Left ventricle myocardium superior (tissue), 1 donor: ENCODE results near the gene FUOM. TPM values are rescaled to one million over a fixed set of nuclear protein-coding genes. Genes with fewer than 3 reads are reported as not detected.
A peak's percentile ranks its signal among the peaks of the same experiment; 100 is the strongest.
"Not testable (repeated sequence)": the region's sequence is repeated elsewhere in the genome, so short reads cannot be mapped to it uniquely, and the experiment has no call there.

Experiments
- ATAC-seq: fragments of 200-7000 bp; cut with Tn5 transposase; one replicate; pipeline ENCODE4 v1.9.1; 2020; ENCODE audit warnings: mild to moderate bottlenecking, moderate library complexity
- DNase-seq: peaks from one replicate; pipeline ENCODE4 v3.0.0-alpha.2; 2020
- intact Hi-C: fragments of 100-400 bp; cut with micrococcal nuclease; formaldehyde crosslinking; loops from one replicate; pipeline ENCODE4 v1.11.0; 2022
- total RNA-seq: library from RNA; stranded (reverse); fragmentation: NEBNext Ultra II Directional; extraction: Animal tissue kit (Norgen Biotek cat#: 25700); gene quantifications from one replicate; pipeline ENCODE4 v1.2.1, GENCODE V29; 2021
- donor health status: DM: no; HTN: yes; CAD: no; lungs with severe emphysema.

The FUOM gene
- total RNA-seq, 1 donor from 2014 or later: 9.3 TPM

GRCh38 chr10:133373174-133374090 is 15.6 kb upstream of the FUOM start, which contains the start of gene ECHS1:
TSS of gene ECHS1 (minus strand) at chr10:133373354. CDS start at chr10:133373333, 21 bp downstream.
- intact Hi-C loops: no loop called here
- ATAC-seq (peak; percentile 99), DNase-seq (peak; percentile 99)

DNA sequence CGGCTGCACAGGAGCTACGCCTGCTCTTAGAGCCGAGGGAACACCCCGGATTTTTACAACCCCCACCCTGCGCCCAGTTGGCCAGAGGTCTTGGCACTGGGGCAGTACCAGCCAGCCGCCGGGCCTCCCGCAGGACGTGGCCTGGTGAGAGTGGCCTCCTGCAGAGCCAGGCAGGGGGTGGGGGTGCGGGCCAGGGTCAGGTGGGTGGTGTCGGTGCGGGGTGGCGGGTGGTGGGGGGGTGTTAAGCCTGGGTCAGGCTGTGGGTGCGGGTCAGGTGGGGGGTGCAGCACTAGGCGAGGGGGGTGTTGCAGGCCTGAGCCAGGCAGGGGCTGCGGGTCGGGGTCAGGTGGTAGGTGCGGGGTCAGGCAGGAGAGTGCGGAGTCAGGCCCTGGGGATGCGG is 14.7 kb upstream of the FUOM start:
- ATAC-seq (peak; percentile 1), DNase-seq (peak; percentile 55)
- intact Hi-C loops: no loop called here

- no peak for DNase-seq
- no peak for ATAC-seq
- intact Hi-C loops: no loop called here
Observed at GRCh38 chr10:133370030-133370786, 12.4 kb upstream of the FUOM start.

- DNase-seq: no peak
- ATAC-seq: no peak
Observed at GRCh38 chr10:133368153-133368552, 10.3 kb upstream of the FUOM start.

GRCh38 chr10:133367461-133367860 is 9.6 kb upstream of the FUOM start:
- intact Hi-C loops, DNase-seq, ATAC-seq: not testable (repeated sequence)

More at GRCh38 chr10:133368153-133368552, 10.3 kb upstream of the FUOM start:
- intact Hi-C loops: no loop called here

DNA sequence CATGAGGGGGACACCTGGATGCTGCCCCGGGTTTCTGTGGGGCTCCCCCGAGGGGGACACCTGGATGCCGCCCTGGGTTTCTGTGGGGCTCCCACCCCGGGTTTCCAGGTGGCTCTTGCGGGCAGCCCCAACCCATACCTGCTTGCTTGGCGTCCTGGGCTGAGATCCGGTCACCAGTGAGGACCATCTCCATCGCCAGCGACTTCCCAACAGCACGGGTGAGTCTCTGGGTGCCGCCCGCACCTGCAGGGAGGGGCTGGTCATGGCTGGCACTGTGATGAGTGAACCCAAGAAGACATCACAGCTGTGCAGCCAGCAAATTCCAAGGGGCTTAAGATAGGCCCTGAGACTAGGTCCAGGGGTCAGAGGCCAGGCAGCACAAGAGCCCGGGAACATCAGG is 8.9 kb upstream of the FUOM start:
- no peak for DNase-seq
- intact Hi-C loops: no loop called here
- no peak for ATAC-seq

- intact Hi-C loops: no loop called here
- ATAC-seq (no peak), DNase-seq (no peak)
Observed at GRCh38 chr10:133366130-133366478, 8.3 kb upstream of the FUOM start.

GRCh38 chr10:133365461-133366129 is 7.8 kb upstream of the FUOM start:
- DNase-seq (no peak), ATAC-seq (no peak)
- intact Hi-C loops: no loop called here

- no peak for DNase-seq
Observed at GRCh38 chr10:133364645-133365431, 7.0 kb upstream of the FUOM start.

DNA sequence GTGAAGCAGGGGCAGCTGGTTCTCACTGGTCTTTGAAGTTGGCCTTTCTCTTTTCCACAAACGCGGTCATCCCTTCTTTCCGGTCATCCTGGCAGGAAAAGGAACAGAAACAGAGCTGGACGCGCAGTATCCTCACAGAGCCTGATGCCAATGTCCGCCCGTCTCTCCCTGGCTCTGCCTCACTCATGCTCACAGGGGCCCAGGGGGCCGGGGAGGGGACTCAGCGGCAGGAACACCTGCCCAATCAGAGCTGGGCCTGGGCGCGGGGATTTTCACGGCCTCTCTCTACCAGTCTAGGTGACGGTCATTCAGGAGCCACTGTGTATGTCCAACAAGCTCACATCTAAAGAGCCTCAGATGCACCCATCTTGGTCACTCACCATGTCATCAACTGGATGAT is 5.0 kb upstream of the FUOM start:
- ATAC-seq: no peak
- intact Hi-C loops: no loop called here
- DNase-seq: no peak

More at GRCh38 chr10:133364645-133365431, 7.0 kb upstream of the FUOM start:
- ATAC-seq: peak; percentile 23
- intact Hi-C loops: no loop called here

- intact Hi-C loops: no loop called here
- DNase-seq: no peak
- no peak for ATAC-seq
Observed at GRCh38 chr10:133361773-133362441, 4.1 kb upstream of the FUOM start.

GRCh38 chr10:133361227-133361626 is 3.4 kb upstream of the FUOM start:
- no peak for DNase-seq
- intact Hi-C loops: no loop called here
- ATAC-seq: no peak

- intact Hi-C loops: no loop called here
- DNase-seq: no peak
- ATAC-seq: no peak
Observed at GRCh38 chr10:133359972-133360610, 2.3 kb upstream of the FUOM start.

DNA sequence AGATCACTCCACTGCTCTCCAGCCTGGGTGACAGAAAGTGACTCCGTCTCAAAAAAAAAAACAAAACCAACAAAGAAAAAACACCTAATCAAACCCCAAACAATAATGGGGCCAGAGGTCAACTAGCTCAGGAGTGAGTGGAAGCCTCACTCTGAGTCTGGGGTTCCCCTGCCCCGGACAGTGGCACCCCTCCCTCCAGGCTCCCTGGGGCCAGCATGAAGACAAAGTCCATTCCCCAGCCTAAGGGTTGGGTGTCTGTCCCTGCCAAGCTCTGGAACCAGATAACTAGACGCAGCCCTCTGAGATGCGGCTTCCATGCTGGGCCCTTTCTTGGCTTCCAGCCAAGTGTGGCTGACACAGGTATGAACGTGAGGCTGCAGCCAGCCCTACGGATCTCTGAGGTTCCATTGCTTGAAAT is 1.7 kb upstream of the FUOM start:
- DNase-seq (peak; percentile 53), ATAC-seq (peak; percentile 11)
- intact Hi-C loops: no loop called here

DNA sequence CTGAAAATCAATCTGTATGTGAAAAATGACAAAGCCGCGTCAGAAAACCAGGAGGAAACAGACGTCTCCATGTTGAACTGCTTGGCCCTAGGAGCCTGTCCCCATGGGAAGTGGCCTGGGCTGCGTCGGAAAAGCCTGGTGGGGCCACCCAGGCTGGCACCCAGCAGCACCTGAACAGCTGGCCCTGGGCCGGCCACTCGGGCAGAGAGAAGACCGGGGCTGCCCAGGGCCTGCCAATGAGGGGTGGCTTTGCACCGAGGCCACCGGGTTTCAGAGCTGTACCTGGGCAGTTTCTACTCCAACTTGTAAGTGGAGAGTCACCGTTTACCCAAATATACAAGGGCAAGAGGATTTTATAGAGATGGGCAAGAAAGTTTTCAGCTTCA is 1.1 kb upstream of the FUOM start:
- no peak for ATAC-seq
- intact Hi-C loops: no loop called here
- DNase-seq: no peak

GRCh38 chr10:133358162-133358924 is 524 bp upstream of the FUOM start:
- peak; percentile 64 for ATAC-seq
- DNase-seq: peak; percentile 76

DNA sequence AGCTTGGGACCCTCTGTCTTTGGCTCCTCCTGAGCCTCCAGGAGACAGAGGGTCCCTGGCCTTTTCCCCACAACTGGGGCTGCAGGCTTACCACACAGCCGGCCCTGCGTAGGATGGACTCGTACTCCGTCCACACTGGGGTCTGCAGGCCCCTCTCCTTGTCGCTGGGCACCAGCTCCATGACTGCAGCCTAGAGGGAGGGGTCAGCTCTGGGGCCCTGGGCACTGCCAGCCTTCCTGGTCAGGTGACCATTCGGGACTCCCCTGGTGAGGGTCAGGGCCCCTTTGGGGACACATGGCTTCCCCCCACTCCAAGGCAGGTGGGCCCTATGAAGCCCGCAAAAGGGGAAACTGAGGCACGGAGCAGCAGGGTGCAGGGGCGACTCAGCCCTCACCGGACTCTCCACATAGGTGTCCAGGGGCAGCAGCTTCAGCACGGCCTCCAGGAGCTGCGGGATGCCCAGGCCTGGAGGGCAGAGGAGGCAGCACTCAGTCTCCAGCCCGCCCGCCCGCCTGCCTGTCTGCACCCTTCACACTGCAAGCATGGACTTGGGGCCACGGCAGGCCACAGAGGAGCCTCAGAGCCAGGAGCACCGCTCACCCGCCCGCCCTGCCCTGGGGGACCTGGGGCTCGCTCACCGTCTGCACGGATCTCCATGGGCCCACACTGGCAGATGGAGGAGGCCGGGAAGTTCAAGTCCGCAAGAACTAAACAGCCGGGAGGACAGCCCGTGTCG is 1.1 kb downstream of the FUOM start:
- intact Hi-C loops: no loop called here
- no peak for ATAC-seq
- DNase-seq: no peak

More at GRCh38 chr10:133358162-133358924, 524 bp upstream of the FUOM start:
- intact Hi-C loops: no loop called here
